Measurements from ENCODE around the gene WNT5A. TPM values are rescaled to one million over a fixed set of nuclear protein-coding genes. Genes with fewer than 3 reads are reported as not detected.

The WNT5A gene
- total and polyA plus RNA-seq, 9 of the 15 experiments (the other 6 are each of a cell fraction or from before 2014, with no cell fraction given): 0.11 TPM; not detected in 8

DNA sequence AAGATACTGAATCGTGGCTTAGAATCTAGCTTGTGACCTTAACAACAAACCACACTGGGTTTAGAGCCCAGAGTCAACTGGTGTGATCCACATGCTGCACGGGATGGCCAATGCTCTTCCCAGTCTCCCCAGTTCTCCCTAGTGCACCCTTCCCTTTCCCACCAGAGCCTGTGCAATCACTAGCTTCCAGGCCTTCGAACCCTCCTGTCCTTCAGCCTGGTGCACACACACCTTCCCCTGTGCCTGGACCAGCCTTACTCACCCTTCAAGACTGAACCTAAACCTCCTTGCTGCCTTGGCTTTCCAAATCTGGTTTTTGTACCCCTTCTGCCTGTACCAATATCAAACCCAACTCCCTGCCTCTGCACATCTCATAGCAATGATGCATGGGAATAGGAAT is 43.8 kb downstream of the WNT5A start (continued):
- TF ChIP-seq, protein P1, sequence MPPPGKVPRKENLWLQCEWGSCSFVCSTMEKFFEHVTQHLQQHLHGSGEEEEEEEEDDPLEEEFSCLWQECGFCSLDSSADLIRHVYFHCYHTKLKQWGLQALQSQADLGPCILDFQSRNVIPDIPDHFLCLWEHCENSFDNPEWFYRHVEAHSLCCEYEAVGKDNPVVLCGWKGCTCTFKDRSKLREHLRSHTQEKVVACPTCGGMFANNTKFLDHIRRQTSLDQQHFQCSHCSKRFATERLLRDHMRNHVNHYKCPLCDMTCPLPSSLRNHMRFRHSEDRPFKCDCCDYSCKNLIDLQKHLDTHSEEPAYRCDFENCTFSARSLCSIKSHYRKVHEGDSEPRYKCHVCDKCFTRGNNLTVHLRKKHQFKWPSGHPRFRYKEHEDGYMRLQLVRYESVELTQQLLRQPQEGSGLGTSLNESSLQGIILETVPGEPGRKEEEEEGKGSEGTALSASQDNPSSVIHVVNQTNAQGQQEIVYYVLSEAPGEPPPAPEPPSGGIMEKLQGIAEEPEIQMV (tag; conservative IDR thresholded peaks at IDR 0.05; ENCODE audit: low read depth): no peak

DNA sequence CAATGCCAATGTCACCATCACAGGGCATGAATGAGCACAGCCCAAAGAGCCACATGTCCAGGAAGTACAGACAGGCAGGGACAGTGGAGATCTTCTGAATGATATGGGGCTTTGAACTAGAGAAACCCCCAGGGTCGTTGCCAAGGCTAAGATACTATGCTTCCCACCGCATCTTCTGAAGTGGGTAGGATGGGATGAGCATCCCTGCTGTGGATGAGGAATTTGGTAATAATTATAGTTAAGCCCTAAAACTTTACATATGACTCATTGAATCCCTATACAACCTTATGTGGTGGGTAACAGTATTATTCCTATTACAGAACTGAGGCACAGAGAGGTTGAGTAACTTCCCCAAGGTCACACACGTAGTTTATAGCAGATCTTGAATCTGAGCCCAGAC is 44.2 kb downstream of the WNT5A start:
- Histone ChIP-seq H3K4me1 (replicated peaks in 1 of 2; ENCODE audit: control insufficient read depth in 2 of 2, insufficient read depth in 2 of 2, low read length in 2 of 2) (no peaks in the 10 kb centered on the region), H3K9ac (ENCODE audit: insufficient read depth in 1 of 2, low read depth in 2 of 2, low read length in 2 of 2) (no peak overlapping the region), H3K27ac (ENCODE audit: extremely low read depth, low read depth, low read length) (no peak overlapping the region), H3K79me2 (ENCODE audit: control insufficient read depth, insufficient read depth, low read length) (no peaks in the 10 kb centered on the region), H3K27me3 (ENCODE audit: control insufficient read depth in 2 of 2, insufficient read depth in 2 of 2, low read length in 2 of 2) (0 out of 5 replicates have a peak, but pooled peaks cover 0 to 5% of the 10 kb centered on the region in 2 experiments), H4K20me1 (replicated peaks; ENCODE audit: control insufficient read depth, insufficient read depth, low read length) (no peaks in the 10 kb centered on the region), H3K36me3 (ENCODE audit: control insufficient read depth, insufficient read depth, low read length) (no peaks in the 10 kb centered on the region), H3K9me3 (replicated peaks; ENCODE audit: control insufficient read depth, insufficient read depth, low read depth, low read length) (no peaks in the 10 kb centered on the region), H3K4me3 (no peak overlapping the region), H2AFZ (ENCODE audit: low read depth, low read length) (no peak overlapping the region), H3K4me2 (ENCODE audit: insufficient read depth, low read length) (no peak overlapping the region), H3K9me1 (ENCODE audit: control insufficient read depth, insufficient read depth, low read length) (no peaks in the 10 kb centered on the region)
- no TSS peak for BruUV-seq (replicated peaks)
- no peak for DNase-seq (ENCODE audit: extremely low read depth in 1 of 4, low spot score in 3 of 4)
- FAIRE-seq: no peak
- no peak for ATAC-seq
- TF ChIP-seq MYBL2 (IDR thresholded peaks at IDR 0.05; ENCODE audit: low read depth): no peak
- TF ChIP-seq MYBL2 (CRISPR knock-in tag; IDR thresholded peaks at IDR 0.05; ENCODE audit: borderline replicate concordance): no peak
- no peak for TF ChIP-seq C11orf30 (IDR thresholded peaks at IDR 0.05; ENCODE audit: low read depth)
- no peak for TF ChIP-seq HNRNPL (IDR thresholded peaks at IDR 0.05; ENCODE audit: low read depth, low read length)
- TF ChIP-seq STAT5B (CRISPR knock-in tag; IDR thresholded peaks at IDR 0.05): no peak
- TF ChIP-seq KDM2B (CRISPR knock-in tag; IDR thresholded peaks at IDR 0.05): no peak
- no peak for TF ChIP-seq TCF3 (CRISPR knock-in tag; IDR thresholded peaks at IDR 0.05)
- 0% methylated on average over 3 of the region's 3 CpGs for WGBS (ENCODE audit: insufficient coverage, low coverage, missing lambda C conversion rate)
- POLR2A ChIA-PET: no interaction called here
- CTCF ChIA-PET (ENCODE audit: low intra/inter-chr PET ratio): no interaction called here
- intact Hi-C loops (cut with micrococcal nuclease) (no loop called here), in situ Hi-C loops (cut with MboI) (no loop called here)

Measured in K562 (cell line).